Osteoblast (primary cell): ENCODE results near the gene TFAP2A. TPM values are rescaled to one million over a fixed set of nuclear protein-coding genes. Genes with fewer than 3 reads are reported as not detected.

ENCODE experiments used
- DNase-seq: peaks from one replicate; pipeline ENCODE4 v3.0.0; 2011; ENCODE audit warnings: low spot score, mixed read lengths; ENCODE audit not compliant: insufficient read length; ENCODE audit errors: missing footprints
- H2AFZ ChIP-seq: 2 replicates; pipeline ENCODE4 v1.6.0; 2011; ENCODE audit warnings: mild to moderate bottlenecking, low read length
- H3K27ac ChIP-seq: 2 replicates; pipeline ENCODE4 v1.5.1; 2011; ENCODE audit warnings: mild to moderate bottlenecking, low read depth, low read length, moderate library complexity
- H3K27me3 ChIP-seq: 2 replicates; pipeline ENCODE4 v1.6.0; 2012; ENCODE audit warnings: mild to moderate bottlenecking, control low read depth, inconsistent platforms, low read length, moderate library complexity; ENCODE audit not compliant: insufficient read depth
- H3K36me3 ChIP-seq: 2 replicates; pipeline ENCODE4 v1.5.1; 2011; ENCODE audit warnings: mild to moderate bottlenecking, low read length, control low read depth, moderate library complexity; ENCODE audit not compliant: insufficient read depth
- H3K4me1 ChIP-seq: 2 replicates; pipeline ENCODE4 v1.5.1; 2011; ENCODE audit warnings: mild to moderate bottlenecking, low read length, control low read depth, moderate library complexity; ENCODE audit not compliant: insufficient read depth
- H3K4me2 ChIP-seq: 2 replicates; pipeline ENCODE4 v1.6.0; 2011; ENCODE audit warnings: mild to moderate bottlenecking, low read length; ENCODE audit not compliant: insufficient read depth
- H3K4me3 ChIP-seq: fragments of 200-600 bp; sonication (generic); 3 replicates; pipeline ENCODE4 v1.5.1; 2012; ENCODE audit warnings: mild to moderate bottlenecking, low read length, inconsistent platforms; ENCODE audit not compliant: insufficient read depth
- H3K79me2 ChIP-seq: 2 replicates; pipeline ENCODE4 v1.6.0; 2012; ENCODE audit warnings: mild to moderate bottlenecking, low read length, control low read depth, inconsistent platforms; ENCODE audit not compliant: insufficient read depth
- H3K9me3 ChIP-seq: 2 replicates; pipeline ENCODE4 v1.5.1; 2011; ENCODE audit warnings: low read depth, low read length, control low read depth
- H4K20me1 ChIP-seq: 2 replicates; pipeline ENCODE4 v1.6.0; 2012; ENCODE audit warnings: mild to moderate bottlenecking, low read length, control low read depth; ENCODE audit not compliant: insufficient read depth
- total RNA-seq: library from RNA; depleted of rRNA; stranded (reverse); fragments of >200 nt; gene quantifications from 2 replicates; pipeline ENCODE4 v1.2.3, GENCODE V29; 2012
- TF ChIP-seq, protein P1 (sequence below): IDR thresholded peaks from 2 replicates; pipeline ENCODE4 v1.5.1; 2011; ENCODE audit warnings: mild to moderate bottlenecking, low read depth, low read length, moderate library complexity; ENCODE audit errors: extremely low read depth

The TFAP2A gene
- total RNA-seq, 1 donor, result 0.36 TPM

GRCh38 chr6:10375391-10375969 is 39.4 kb downstream of the TFAP2A start:
- H3K27ac ChIP-seq, result no peak overlapping the region
- no peaks in the 10 kb centered on the region for H3K79me2 ChIP-seq
- H3K4me3 ChIP-seq, result no peak overlapping the region
- H3K4me1 ChIP-seq, result no peaks in the 10 kb centered on the region
- no peak overlapping the region for H3K4me2 ChIP-seq
- H3K27me3 ChIP-seq, result peaks cover 2% of the 10 kb centered on the region
- no peak for DNase-seq
- TF ChIP-seq, protein P1, sequence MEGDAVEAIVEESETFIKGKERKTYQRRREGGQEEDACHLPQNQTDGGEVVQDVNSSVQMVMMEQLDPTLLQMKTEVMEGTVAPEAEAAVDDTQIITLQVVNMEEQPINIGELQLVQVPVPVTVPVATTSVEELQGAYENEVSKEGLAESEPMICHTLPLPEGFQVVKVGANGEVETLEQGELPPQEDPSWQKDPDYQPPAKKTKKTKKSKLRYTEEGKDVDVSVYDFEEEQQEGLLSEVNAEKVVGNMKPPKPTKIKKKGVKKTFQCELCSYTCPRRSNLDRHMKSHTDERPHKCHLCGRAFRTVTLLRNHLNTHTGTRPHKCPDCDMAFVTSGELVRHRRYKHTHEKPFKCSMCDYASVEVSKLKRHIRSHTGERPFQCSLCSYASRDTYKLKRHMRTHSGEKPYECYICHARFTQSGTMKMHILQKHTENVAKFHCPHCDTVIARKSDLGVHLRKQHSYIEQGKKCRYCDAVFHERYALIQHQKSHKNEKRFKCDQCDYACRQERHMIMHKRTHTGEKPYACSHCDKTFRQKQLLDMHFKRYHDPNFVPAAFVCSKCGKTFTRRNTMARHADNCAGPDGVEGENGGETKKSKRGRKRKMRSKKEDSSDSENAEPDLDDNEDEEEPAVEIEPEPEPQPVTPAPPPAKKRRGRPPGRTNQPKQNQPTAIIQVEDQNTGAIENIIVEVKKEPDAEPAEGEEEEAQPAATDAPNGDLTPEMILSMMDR, result no peak
- H3K9me3 ChIP-seq, result no peaks in the 10 kb centered on the region
- no peaks in the 10 kb centered on the region for H3K36me3 ChIP-seq
- no peaks in the 10 kb centered on the region for H4K20me1 ChIP-seq
- H2AFZ ChIP-seq, result no peak overlapping the region

GRCh38 chr6:10373642-10374359 is 41.1 kb downstream of the TFAP2A start:
- H3K27me3 ChIP-seq, result no peaks in the 10 kb centered on the region
- no peak overlapping the region for H3K27ac ChIP-seq
- H3K4me2 ChIP-seq, result no peak overlapping the region
- H3K4me1 ChIP-seq, result no peaks in the 10 kb centered on the region
- no peak overlapping the region for H2AFZ ChIP-seq
- TF ChIP-seq, protein P1, result no peak
- H3K36me3 ChIP-seq, result no peaks in the 10 kb centered on the region
- H4K20me1 ChIP-seq, result no peaks in the 10 kb centered on the region
- H3K79me2 ChIP-seq, result no peaks in the 10 kb centered on the region
- H3K9me3 ChIP-seq, result no peaks in the 10 kb centered on the region
- no peak for DNase-seq
- H3K4me3 ChIP-seq, result no peak overlapping the region

- Histone ChIP-seq H3K9me3 (no peaks in the 10 kb centered on the region), H3K4me3 (no peak overlapping the region), H3K27ac (no peak overlapping the region), H3K27me3 (no peaks in the 10 kb centered on the region), H3K79me2 (no peaks in the 10 kb centered on the region), H3K36me3 (no peaks in the 10 kb centered on the region), H3K4me2 (no peak overlapping the region), H2AFZ (no peak overlapping the region), H3K4me1 (no peaks in the 10 kb centered on the region), H4K20me1 (no peaks in the 10 kb centered on the region)
- TF ChIP-seq, protein P1, result no peak
- DNase-seq, result no peak
Measured at GRCh38 chr6:10369896-10370295, 45.0 kb downstream of the TFAP2A start.

DNA sequence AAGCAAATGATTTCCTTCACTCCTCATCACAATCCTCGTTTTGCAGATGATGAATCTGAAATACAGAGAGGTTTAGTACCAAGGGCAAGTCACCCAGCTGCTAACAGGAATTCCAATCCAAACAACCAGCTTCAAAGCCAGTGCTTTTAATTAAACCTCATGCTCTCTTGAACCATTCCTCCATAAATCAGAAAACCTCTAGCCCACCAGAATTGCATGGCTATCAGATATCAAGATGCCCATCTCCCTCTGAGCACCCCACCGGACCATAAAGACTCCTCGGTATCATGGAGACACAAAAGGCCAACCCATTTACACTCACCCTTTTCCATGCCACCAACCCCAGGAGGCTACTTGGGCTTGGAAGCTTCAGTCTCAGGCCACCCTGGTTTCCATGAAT is 46.0 kb downstream of the TFAP2A start:
- DNase-seq, result no peak
- no peaks in the 10 kb centered on the region for H3K27me3 ChIP-seq
- H3K4me2 ChIP-seq, result no peak overlapping the region
- no peaks in the 10 kb centered on the region for H3K4me1 ChIP-seq
- no peaks in the 10 kb centered on the region for H4K20me1 ChIP-seq
- H3K9me3 ChIP-seq, result no peaks in the 10 kb centered on the region
- H2AFZ ChIP-seq, result no peak overlapping the region
- H3K27ac ChIP-seq, result no peak overlapping the region
- H3K79me2 ChIP-seq, result no peaks in the 10 kb centered on the region
- H3K4me3 ChIP-seq, result no peak overlapping the region
- TF ChIP-seq, protein P1, result no peak
- no peaks in the 10 kb centered on the region for H3K36me3 ChIP-seq
